Glutamatergic neuron (in vitro differentiated cells): ENCODE measurements around the gene KL. TPM values are rescaled to one million over a fixed set of nuclear protein-coding genes. Genes with fewer than 3 reads are reported as not detected.

ENCODE experiments used
- DNase-seq: peaks from one replicate; pipeline ENCODE4 v3.0.0; 2022
- H3K27ac Mint-ChIP-seq: one replicate; pipeline ENCODE4 v1.8.0; 2020; ENCODE audit warnings: mild to moderate bottlenecking, mixed read lengths, inconsistent platforms; ENCODE audit not compliant: unreplicated experiment
- H3K27me3 Mint-ChIP-seq: one replicate; pipeline ENCODE4 v1.8.0; 2020; ENCODE audit warnings: mild to moderate bottlenecking, moderate library complexity, mixed read lengths, inconsistent platforms; ENCODE audit not compliant: unreplicated experiment
- H3K36me3 Mint-ChIP-seq: one replicate; pipeline ENCODE4 v1.8.0; 2020; ENCODE audit warnings: mild to moderate bottlenecking, mixed read lengths, inconsistent platforms; ENCODE audit not compliant: unreplicated experiment
- H3K4me1 Mint-ChIP-seq: one replicate; pipeline ENCODE4 v1.8.0; 2020; ENCODE audit warnings: mild to moderate bottlenecking, low read depth, mixed read lengths, inconsistent platforms; ENCODE audit not compliant: unreplicated experiment
- H3K4me3 Mint-ChIP-seq: one replicate; pipeline ENCODE4 v1.8.0; 2020; ENCODE audit warnings: mild to moderate bottlenecking, mixed read lengths, inconsistent platforms; ENCODE audit not compliant: unreplicated experiment
- H3K9me3 Mint-ChIP-seq: one replicate; pipeline ENCODE4 v1.8.0; 2020; ENCODE audit warnings: mild to moderate bottlenecking, moderate library complexity, mixed read lengths, inconsistent platforms; ENCODE audit not compliant: unreplicated experiment
- CTCF ChIP-seq: fragments of 200-600 bp; sonication (generic); IDR thresholded peaks from one replicate; pipeline ENCODE4 v1.5.0; 2021; ENCODE audit not compliant: partially characterized antibody, unreplicated experiment
- total RNA-seq: library from RNA; stranded (reverse); fragmentation: NEBNext Ultra II Directional; extraction: Animal tissue kit (Norgen Biotek cat#: 25700); gene quantifications from one replicate; pipeline ENCODE4 v1.2.1, GENCODE V29; 2021; ENCODE audit not compliant: unreplicated experiment

Gene KL
- total RNA-seq, 1 donor from 2014 or later, result not detected

- Mint-ChIP-seq H3K9me3 (no peaks in the 10 kb centered on the region), H3K27me3 (peaks cover 9% of the 10 kb centered on the region), H3K36me3 (no peaks in the 10 kb centered on the region), H3K4me1 (peaks cover 7% of the 10 kb centered on the region), H3K27ac (no peak overlapping the region), H3K4me3 (no peak overlapping the region)
- TF ChIP-seq CTCF, result no peak
- DNase-seq, result no peak
Measured at GRCh38 chr13:32976056-32976805, 40.0 kb upstream of the KL start.

GRCh38 chr13:32976912-32977311 is 39.3 kb upstream of the KL start:
- H3K9me3 Mint-ChIP-seq, result no peaks in the 10 kb centered on the region
- H3K36me3 Mint-ChIP-seq, result no peaks in the 10 kb centered on the region
- no peak for TF ChIP-seq CTCF

GRCh38 chr13:32977321-32977720 is 38.9 kb upstream of the KL start:
- no peak for DNase-seq
- Mint-ChIP-seq H3K9me3 (no peaks in the 10 kb centered on the region), H3K36me3 (no peaks in the 10 kb centered on the region), H3K4me3 (no peak overlapping the region), H3K27me3 (peaks cover 9% of the 10 kb centered on the region), H3K4me1 (peaks cover 7% of the 10 kb centered on the region), H3K27ac (no peak overlapping the region)
- no peak for TF ChIP-seq CTCF

More at GRCh38 chr13:32976912-32977311, 39.3 kb upstream of the KL start:
- no peak overlapping the region for H3K27ac Mint-ChIP-seq
- peaks cover 9% of the 10 kb centered on the region for H3K27me3 Mint-ChIP-seq
- no peak for DNase-seq
- no peak overlapping the region for H3K4me3 Mint-ChIP-seq
- H3K4me1 Mint-ChIP-seq, result peaks cover 7% of the 10 kb centered on the region

GRCh38 chr13:32978278-32978677 is 37.9 kb upstream of the KL start:
- no peaks in the 10 kb centered on the region for H3K36me3 Mint-ChIP-seq
- H3K27ac Mint-ChIP-seq, result no peak overlapping the region
- H3K9me3 Mint-ChIP-seq, result no peaks in the 10 kb centered on the region
- DNase-seq, result no peak
- H3K4me3 Mint-ChIP-seq, result no peak overlapping the region
- no peak for TF ChIP-seq CTCF
- peaks cover 7% of the 10 kb centered on the region for H3K4me1 Mint-ChIP-seq
- peaks cover 9% of the 10 kb centered on the region for H3K27me3 Mint-ChIP-seq

GRCh38 chr13:32983058-32983457 is 33.2 kb upstream of the KL start:
- H3K4me1 Mint-ChIP-seq, result no peaks in the 10 kb centered on the region

More at GRCh38 chr13:32983058-32983457, 33.2 kb upstream of the KL start:
- DNase-seq, result no peak
- H3K27me3 Mint-ChIP-seq, result peaks cover 6% of the 10 kb centered on the region
- H3K27ac Mint-ChIP-seq, result no peak overlapping the region
- no peaks in the 10 kb centered on the region for H3K36me3 Mint-ChIP-seq
- TF ChIP-seq CTCF, result no peak
- H3K4me3 Mint-ChIP-seq, result no peak overlapping the region
- no peaks in the 10 kb centered on the region for H3K9me3 Mint-ChIP-seq
